ENCODE results near the gene GPR146.

DNA sequence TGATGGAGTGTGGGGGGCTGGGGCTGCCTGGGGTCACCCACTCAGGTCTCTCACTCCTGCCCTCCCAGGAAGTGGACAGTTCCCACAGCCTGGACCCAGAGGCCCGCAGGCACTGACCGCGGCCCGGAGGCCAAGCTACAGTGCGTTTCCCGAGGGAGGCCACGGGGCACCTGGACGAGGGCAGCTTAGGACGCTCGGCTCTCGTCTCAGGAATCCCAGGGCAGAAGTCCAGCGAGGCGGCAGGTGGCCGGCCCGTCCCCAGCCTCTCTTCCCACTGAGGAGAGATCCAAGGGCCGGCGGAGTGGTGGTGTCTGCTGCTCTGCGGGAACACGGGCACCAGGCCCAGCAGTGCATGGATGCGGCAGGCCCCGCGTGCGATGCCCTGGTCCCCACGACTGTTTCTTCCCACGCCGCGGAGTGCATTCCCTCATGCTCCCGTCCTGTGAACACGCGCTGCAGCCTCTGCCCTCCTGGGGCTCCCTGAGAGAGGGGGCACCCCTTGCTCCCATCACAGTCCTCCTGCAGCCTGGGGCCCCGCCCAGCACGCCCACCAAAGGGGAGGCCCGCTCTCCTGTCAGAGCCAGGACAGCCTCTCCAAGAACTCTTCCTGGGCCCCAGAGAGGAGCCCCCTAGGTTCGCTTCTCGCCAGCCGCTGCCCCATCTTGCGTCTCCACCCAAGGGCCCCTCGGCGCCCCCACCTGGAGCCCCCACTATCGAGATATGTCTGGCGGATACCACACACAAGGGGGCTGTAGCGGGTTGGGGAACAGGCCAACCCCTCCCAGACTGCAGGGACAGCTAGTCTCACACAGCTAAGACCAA is 24.3 kb upstream of the GPR146 start:
- TF ChIP-seq CTCF (IDR thresholded peaks at IDR 0.05) (no peak), EZH2 (IDR thresholded peaks at IDR 0.05) (no peak), EZH2phosphoT487 (IDR thresholded peaks at IDR 0.05) (no peak)

All from neural progenitor cell (in vitro differentiated cells).